WERI-Rb-1 (cell line): ENCODE data around the gene RNF144B.
"Not testable (repeated sequence)": the region's sequence is repeated elsewhere in the genome, so short reads cannot be mapped to it uniquely, and the experiment has no call there.

Source experiments
- DNase-seq: peaks from one replicate; pipeline ENCODE4 v3.0.0-alpha.2; 2020
- H3K27ac ChIP-seq: fragments of 250-450 bp; sonication (Bioruptor Pico); 2 replicates; pipeline ENCODE4 v1.5.1; 2020; ENCODE audit warnings: mild to moderate bottlenecking, moderate library complexity
- H3K27me3 ChIP-seq: fragments of 250-450 bp; sonication (Bioruptor Pico); 2 replicates; pipeline ENCODE4 v1.5.1; 2021; ENCODE audit warnings: mild to moderate bottlenecking, low read depth, moderate library complexity; ENCODE audit not compliant: insufficient read depth, severe bottlenecking
- H3K36me3 ChIP-seq: fragments of 250-450 bp; sonication (Bioruptor Pico); 2 replicates; pipeline ENCODE4 v1.5.1; 2020; ENCODE audit warnings: mild to moderate bottlenecking, moderate library complexity
- H3K4me3 ChIP-seq: 2 replicates; pipeline ENCODE4 v1.5.1; 2011; ENCODE audit warnings: low read depth, mild to moderate bottlenecking, control low read depth, low read length
- H3K9me3 ChIP-seq: fragments of 250-450 bp; sonication (Bioruptor Pico); 2 replicates; pipeline ENCODE4 v1.5.1; 2021; ENCODE audit warnings: mild to moderate bottlenecking, moderate library complexity; ENCODE audit not compliant: severe bottlenecking
- CTCF ChIP-seq: IDR thresholded peaks from 2 replicates; pipeline ENCODE4 v1.5.1; 2011; ENCODE audit warnings: low read depth, mild to moderate bottlenecking, control low read depth, inconsistent platforms, low read length

RNF144B gene

GRCh38 chr6:18352842-18353241 is 34.3 kb upstream of the RNF144B start:
- H3K27me3 ChIP-seq, result no peaks in the 10 kb centered on the region
- no peak for TF ChIP-seq CTCF
- no peaks in the 10 kb centered on the region for H3K36me3 ChIP-seq
- no peak overlapping the region for H3K27ac ChIP-seq
- H3K9me3 ChIP-seq, result no peaks in the 10 kb centered on the region
- no peak for DNase-seq
- no peak overlapping the region for H3K4me3 ChIP-seq

GRCh38 chr6:18353251-18353650 is 33.9 kb upstream of the RNF144B start:
- H3K9me3 ChIP-seq, result no peaks in the 10 kb centered on the region
- H3K27ac ChIP-seq, result no peak overlapping the region
- H3K4me3 ChIP-seq, result no peak overlapping the region
- TF ChIP-seq CTCF, result no peak
- no peaks in the 10 kb centered on the region for H3K27me3 ChIP-seq
- no peaks in the 10 kb centered on the region for H3K36me3 ChIP-seq
- DNase-seq, result no peak

- H3K27ac ChIP-seq, H3K9me3 ChIP-seq, H3K4me3 ChIP-seq, DNase-seq, H3K36me3 ChIP-seq, H3K27me3 ChIP-seq: not testable (repeated sequence)
These were observed 29.6 kb upstream of the RNF144B start for GRCh38 chr6:18357546-18357945.

- H3K27me3 ChIP-seq, result no peaks in the 10 kb centered on the region
- no peak for DNase-seq
- H3K36me3 ChIP-seq, result no peaks in the 10 kb centered on the region
- H3K9me3 ChIP-seq, result no peaks in the 10 kb centered on the region
- no peak overlapping the region for H3K27ac ChIP-seq
- no peak overlapping the region for H3K4me3 ChIP-seq
- no peak for TF ChIP-seq CTCF
These were observed 27.8 kb upstream of the RNF144B start for GRCh38 chr6:18359237-18359885.

GRCh38 chr6:18360188-18360587 is 27.0 kb upstream of the RNF144B start:
- TF ChIP-seq CTCF, result no peak
- no peak for DNase-seq
- no peak overlapping the region for H3K4me3 ChIP-seq
- no peak overlapping the region for H3K27ac ChIP-seq
- H3K27me3 ChIP-seq, result no peaks in the 10 kb centered on the region
- H3K36me3 ChIP-seq, result no peaks in the 10 kb centered on the region
- H3K9me3 ChIP-seq, result no peaks in the 10 kb centered on the region

- DNase-seq, result no peak
- Histone ChIP-seq H3K4me3 (no peak overlapping the region), H3K36me3 (no peaks in the 10 kb centered on the region), H3K27me3 (no peaks in the 10 kb centered on the region), H3K27ac (no peak overlapping the region), H3K9me3 (no peaks in the 10 kb centered on the region)
- no peak for TF ChIP-seq CTCF
These were observed 25.0 kb upstream of the RNF144B start for GRCh38 chr6:18362058-18362561.
